H1 (cell line): ENCODE results near the gene COG3. TPM values are rescaled to one million over a fixed set of nuclear protein-coding genes. Genes with fewer than 3 reads are reported as not detected.

Experiments
- CTCF ChIA-PET: fragments of 300-600 bp; sonication (Branson Sonifier 250); formaldehyde crosslinking; loops from one replicate; lab custom pipeline; 2021; ENCODE audit not compliant: partially characterized antibody; lab: Charles Lee
- POLR2A ChIA-PET: fragments of 300-600 bp; sonication (Branson Sonifier 250); formaldehyde crosslinking; loops from one replicate; lab custom pipeline; 2021; ENCODE audit warnings: inconsistent platforms; ENCODE audit not compliant: partially characterized antibody; lab: Charles Lee
- DNase-seq, 2 experiments: peaks; one replicate each; pipeline versions ENCODE4 v3.0.0 to v3.0.0-alpha.2; 2010 to 2022; ENCODE audit warnings: low spot score in 2 of 2, low read depth in 1 of 2, mixed read lengths in 1 of 2
- FAIRE-seq: peaks from 2 replicates; lab custom pipeline; 2011; peaks lifted over from hg19 to GRCh38; lab: Jason Lieb, UNC
- H2AFZ ChIP-seq: 2 replicates; pipeline ENCODE4 v1.8.1; 2012; ENCODE audit warnings: low read length, inconsistent platforms
- H2AK5ac ChIP-seq: 2 replicates; pipeline ENCODE4 v1.6.1; 2013; ENCODE audit warnings: low read depth, low read length
- H2BK120ac ChIP-seq: replicated peaks from 2 replicates; pipeline ENCODE3; 2013; ENCODE audit warnings: low read depth, low read length, inconsistent platforms
- H2BK12ac ChIP-seq: 2 replicates; pipeline ENCODE4 v1.6.1; 2013; ENCODE audit warnings: low read depth, low read length
- H2BK15ac ChIP-seq: 2 replicates; pipeline ENCODE4 v1.6.1; 2013; ENCODE audit warnings: low read length
- H2BK20ac ChIP-seq: 2 replicates; pipeline ENCODE4 v1.6.1; 2013; ENCODE audit warnings: low read length
- H2BK5ac ChIP-seq: 2 replicates; pipeline ENCODE4 v1.6.1; 2013; ENCODE audit warnings: low read depth, low read length
- H3K14ac ChIP-seq: 2 replicates; pipeline ENCODE4 v1.6.1; 2013; ENCODE audit warnings: inconsistent platforms; ENCODE audit not compliant: insufficient read length
- H3K18ac ChIP-seq: 2 replicates; pipeline ENCODE4 v1.6.1; 2013; ENCODE audit warnings: low read length; ENCODE audit errors: extremely low read depth
- H3K23ac ChIP-seq: 2 replicates; pipeline ENCODE4 v1.6.1; 2013; ENCODE audit warnings: inconsistent platforms; ENCODE audit not compliant: insufficient read length
- H3K23me2 ChIP-seq: 2 replicates; pipeline ENCODE4 v1.6.1; 2013; ENCODE audit warnings: low read depth, low read length
- H3K27ac ChIP-seq: 2 replicates; pipeline ENCODE4 v1.6.1; 2011; ENCODE audit warnings: low read depth, low read length, inconsistent platforms
- H3K27me3 ChIP-seq, 4 experiments: replicated peaks in 1 of 4; 1 replicate in 1 of 4; 2 replicates in 3 of 4; pipeline versions ENCODE4 v1.6.1 to v1.8.1; 2011 to 2013; ENCODE audit warnings: low read length in 3 of 4, mild to moderate bottlenecking in 3 of 4, inconsistent platforms in 2 of 4, mixed read lengths in 2 of 4, moderate library complexity in 1 of 4; ENCODE audit not compliant: control insufficient read depth in 3 of 4, insufficient read depth in 3 of 4; ENCODE audit errors: extremely low read depth in 1 of 4
- H3K36me3 ChIP-seq, 4 experiments: 2 replicates each; pipeline versions ENCODE4 v1.6.1 to v1.8.1; 2011 to 2013; ENCODE audit warnings: mild to moderate bottlenecking in 4 of 4, low read length in 3 of 4, moderate library complexity in 2 of 4, control low read depth in 1 of 4, inconsistent platforms in 1 of 4; ENCODE audit not compliant: insufficient read depth in 4 of 4, control insufficient read depth in 2 of 4
- H3K4ac ChIP-seq: replicated peaks from 2 replicates; pipeline ENCODE3; 2013; ENCODE audit warnings: low read length, low read depth, mixed read lengths, inconsistent platforms; ENCODE audit not compliant: insufficient read length
- H3K4me1 ChIP-seq, 4 experiments: replicated peaks in 1 of 4; 1 replicate in 1 of 4; 2 replicates in 3 of 4; pipeline versions ENCODE4 v1.6.1 to v1.8.1; 2011 to 2013; ENCODE audit warnings: low read length in 3 of 4, inconsistent platforms in 2 of 4, mixed read lengths in 1 of 4; ENCODE audit not compliant: insufficient read depth in 4 of 4, control insufficient read depth in 3 of 4
- H3K4me2 ChIP-seq, 2 experiments: 2 replicates each; pipeline versions ENCODE4 v1.6.1 to v1.8.1; 2011 to 2013; ENCODE audit warnings: low read depth in 2 of 2, low read length in 2 of 2, control low read depth in 1 of 2, inconsistent platforms in 1 of 2, mild to moderate bottlenecking in 1 of 2; ENCODE audit not compliant: insufficient read depth in 1 of 2
- H3K4me3 ChIP-seq, 4 experiments: fragments of 200-600, 300-600 bp in 1 of 4; sonication (generic), shearing (Covaris generic), sonication (Bioruptor Twin) in 1 of 4; 2 replicates each; pipeline versions ENCODE4 v1.5.1 to v1.8.1; 2011 to 2016; ENCODE audit warnings: low read length in 4 of 4, low read depth in 3 of 4, control low read depth in 2 of 4, inconsistent platforms in 2 of 4, mild to moderate bottlenecking in 2 of 4, mixed read lengths in 1 of 4, moderate library complexity in 1 of 4; ENCODE audit not compliant: insufficient read depth in 2 of 4; ENCODE audit errors: extremely low read depth in 1 of 4
- H3K56ac ChIP-seq: replicated peaks from 2 replicates; pipeline ENCODE3; 2013; ENCODE audit warnings: low read depth, mild to moderate bottlenecking, mixed read lengths, low read length, inconsistent platforms; ENCODE audit not compliant: insufficient read length
- H3K79me1 ChIP-seq: 2 replicates; pipeline ENCODE4 v1.6.1; 2013; ENCODE audit warnings: low read depth, low read length, control low read depth
- H3K79me2 ChIP-seq, 2 experiments: 2 replicates each; pipeline versions ENCODE4 v1.6.1 to v1.8.1; 2012 to 2013; ENCODE audit warnings: low read length in 2 of 2, mild to moderate bottlenecking in 2 of 2, inconsistent platforms in 1 of 2; ENCODE audit not compliant: insufficient read depth in 2 of 2, control insufficient read depth in 1 of 2
- H3K9ac ChIP-seq, 4 experiments: replicated peaks in 1 of 4; 1 replicate in 1 of 4; 2 replicates in 3 of 4; pipeline versions ENCODE4 v1.6.1 to v1.8.1; 2011 to 2013; ENCODE audit warnings: low read depth in 3 of 4, low read length in 3 of 4, control low read depth in 2 of 4, mild to moderate bottlenecking in 2 of 4, moderate library complexity in 2 of 4, inconsistent platforms in 1 of 4; ENCODE audit errors: extremely low read depth in 1 of 4
- H3K9me3 ChIP-seq, 2 experiments: 2 replicates each; pipeline versions ENCODE4 v1.6.1 to v1.8.1; 2012 to 2013; ENCODE audit warnings: mild to moderate bottlenecking in 2 of 2, moderate library complexity in 2 of 2, control low read depth in 1 of 2, inconsistent platforms in 1 of 2, low read depth in 1 of 2, low read length in 1 of 2, mixed read lengths in 1 of 2; ENCODE audit not compliant: insufficient read depth in 2 of 2
- H4K20me1 ChIP-seq, 2 experiments: replicated peaks in 1 of 2; 2 replicates each; pipeline versions ENCODE3 to v1.8.1; 2011 to 2013; ENCODE audit warnings: inconsistent platforms in 2 of 2, low read length in 2 of 2, mild to moderate bottlenecking in 1 of 2; ENCODE audit not compliant: insufficient read depth in 2 of 2, control insufficient read depth in 1 of 2
- H4K5ac ChIP-seq: 2 replicates; pipeline ENCODE4 v1.6.1; 2013; ENCODE audit warnings: low read length, low read depth, mixed read lengths, inconsistent platforms; ENCODE audit not compliant: insufficient read length
- H4K8ac ChIP-seq: 2 replicates; pipeline ENCODE4 v1.8.0; 2013; ENCODE audit warnings: mild to moderate bottlenecking, moderate library complexity, low read length, inconsistent platforms; ENCODE audit not compliant: insufficient read depth; ENCODE audit errors: extremely low read depth
- H4K91ac ChIP-seq: replicated peaks from 2 replicates; pipeline ENCODE3; 2013; ENCODE audit warnings: low read length, mixed read lengths, inconsistent platforms; ENCODE audit not compliant: insufficient read length
- CHD1 ChIP-seq: IDR thresholded peaks from 2 replicates; pipeline ENCODE4 v1.6.1; 2012; ENCODE audit warnings: low read depth, low read length, improper control_type of control experiment
- CHD2 ChIP-seq: IDR thresholded peaks from 2 replicates; pipeline ENCODE4 v1.6.1; 2012; ENCODE audit warnings: low read length, improper control_type of control experiment
- FOSL1 ChIP-seq: IDR thresholded peaks from 2 replicates; pipeline ENCODE4 v1.6.1; 2011; ENCODE audit warnings: mild to moderate bottlenecking, low read depth, low read length, moderate library complexity; ENCODE audit not compliant: insufficient read depth
- GABPA ChIP-seq: IDR thresholded peaks from 2 replicates; pipeline ENCODE4 v1.6.1; 2011; ENCODE audit warnings: mild to moderate bottlenecking, low read length, moderate library complexity, borderline replicate concordance; ENCODE audit not compliant: insufficient read depth
- GTF2F1 ChIP-seq: IDR thresholded peaks from 2 replicates; pipeline ENCODE4 v1.6.1; 2012; ENCODE audit warnings: low read depth, low read length, improper control_type of control experiment, borderline replicate concordance
- JUND ChIP-seq: IDR thresholded peaks from 2 replicates; pipeline ENCODE4 v1.6.1; 2011; ENCODE audit warnings: mild to moderate bottlenecking, improper control_type of control experiment, low read length
- NANOG ChIP-seq: IDR thresholded peaks from 2 replicates; pipeline ENCODE4 v1.6.1; 2011; ENCODE audit warnings: low read length, low read depth, mild to moderate bottlenecking, inconsistent platforms; ENCODE audit not compliant: insufficient read depth, poor library complexity, severe bottlenecking
- NRF1 ChIP-seq: IDR thresholded peaks from 2 replicates; pipeline ENCODE4 v1.6.1; 2011; ENCODE audit warnings: mild to moderate bottlenecking, low read depth, low read length, improper control_type of control experiment
- PHF8 ChIP-seq: fragments of 200-600 bp; sonication (generic); conservative IDR thresholded peaks from 2 replicates; pipeline ENCODE4 v1.7.1; 2012; ENCODE audit warnings: low read depth, mild to moderate bottlenecking, inconsistent platforms, low read length, moderate library complexity
- POLR2A ChIP-seq, 2 experiments: IDR thresholded peaks; 1 replicate in 1 of 2; 2 replicates in 1 of 2; pipeline ENCODE4 v1.6.1; 2011; ENCODE audit warnings: low read depth in 2 of 2, low read length in 2 of 2, mild to moderate bottlenecking in 2 of 2; ENCODE audit errors: control extremely low read depth in 1 of 2
- RAD21 ChIP-seq, 2 experiments: IDR thresholded peaks in 1 of 2; conservative IDR thresholded peaks in 1 of 2; 2 replicates each; pipeline ENCODE4 v1.6.1; 2011; ENCODE audit warnings: low read depth in 2 of 2, low read length in 2 of 2, improper control_type of control experiment in 1 of 2, inconsistent platforms in 1 of 2, mild to moderate bottlenecking in 1 of 2, moderate library complexity in 1 of 2
- RFX5 ChIP-seq: IDR thresholded peaks from 2 replicates; pipeline ENCODE4 v1.6.1; 2011; ENCODE audit warnings: low read depth, low read length, improper control_type of control experiment, borderline replicate concordance
- SIRT6 ChIP-seq: IDR thresholded peaks from one replicate; pipeline ENCODE4 v1.7.1; 2012; ENCODE audit warnings: low read length, inconsistent platforms
- SIX5 ChIP-seq: IDR thresholded peaks from 2 replicates; pipeline ENCODE4 v1.6.1; 2011; ENCODE audit warnings: mild to moderate bottlenecking, low read depth, low read length
- ZNF274 ChIP-seq: IDR thresholded peaks from 2 replicates; pipeline ENCODE4 v1.7.0; 2012; ENCODE audit warnings: low read length, borderline replicate concordance; ENCODE audit errors: extremely low read depth
- polyA plus RNA-seq, 7 experiments: library from polyadenylated mRNA; depleted of rRNA in 3 of 7; stranded (reverse) in 5 of 7; unstranded in 2 of 7; fragments of >200 nt in 5 of 7; fragments of 200-250 nt in 2 of 7; gene quantifications; 1 replicate in 5 of 7; 2 replicates in 1 of 7; 4 replicates in 1 of 7; pipeline versions ENCODE4 v1.2.1 to v1.2.3, GENCODE V29; 2011 to 2013; ENCODE audit warnings: missing spikeins in 2 of 7, mixed read lengths in 2 of 7
- total RNA-seq: library from RNA; stranded (reverse); fragmentation: NEBNext Ultra II Directional; extraction: Animal tissue kit (Norgen Biotek cat#: 25700); gene quantifications from 2 replicates; pipeline ENCODE4 v1.2.1, GENCODE V29; 2021

Gene COG3
- total and polyA plus RNA-seq, 2 of the 8 experiments (the other 6 are each of a cell fraction or from before 2014, with no cell fraction given) = 12.7 to 13.5 TPM

- Histone ChIP-seq H3K36me3 (no peaks in the 10 kb centered on the region), H3K27me3 (no peaks in the 10 kb centered on the region), H2BK20ac (no peak overlapping the region), H4K20me1 (peaks cover 0 to under 1% of the 10 kb centered on the region in 2 experiments), H3K27ac (no peak overlapping the region), H2AK5ac (no peak overlapping the region), H2BK12ac (no peak overlapping the region), H3K56ac (no peak overlapping the region), H3K79me1 (no peaks in the 10 kb centered on the region), H3K23ac (no peak overlapping the region), H3K79me2 (no peaks in the 10 kb centered on the region), H3K18ac (no peak overlapping the region), H4K5ac (no peak overlapping the region), H4K91ac (no peak overlapping the region), H3K4me3 (no peak overlapping the region), H3K9ac (no peak overlapping the region), H3K4me2 (no peak overlapping the region), H2BK120ac (no peak overlapping the region), H2BK5ac (no peak overlapping the region), H2AFZ (no peak overlapping the region), H3K4ac (no peak overlapping the region), H2BK15ac (no peak overlapping the region), H3K23me2 (no peaks in the 10 kb centered on the region), H4K8ac (no peak overlapping the region), H3K4me1 (peaks cover 0 to 3% (median 1%) of the 10 kb centered on the region in 4 experiments; a peak in 1 of 7 replicates), H3K14ac (no peak overlapping the region), H3K9me3 (peaks cover 10 to 12% of the 10 kb centered on the region in 2 experiments; a peak in 3 of 4 replicates)
- FAIRE-seq (no peak), DNase-seq (no peak)
- no peak for TF ChIP-seq GTF2F1
- TF ChIP-seq RFX5 = no peak
- TF ChIP-seq NANOG = no peak
- TF ChIP-seq POLR2A (IDR thresholded peaks at IDR 0.05; ENCODE audit: control extremely low read depth in 1 of 2, low read depth in 2 of 2, low read length in 2 of 2) = no peak
- no peak for TF ChIP-seq FOSL1
- no peak for TF ChIP-seq CHD1
- no peak for TF ChIP-seq JUND
- no peak for TF ChIP-seq SIX5
- TF ChIP-seq NRF1 = no peak
- no peak for TF ChIP-seq CHD2
- no peak for TF ChIP-seq ZNF274
- no peak for TF ChIP-seq GABPA
- no peak for TF ChIP-seq RAD21 (IDR thresholded peaks at IDR 0.05 in 1 of 2, conservative IDR thresholded peaks at IDR 0.05 in 1 of 2; ENCODE audit: low read depth in 2 of 2, low read length in 2 of 2)
- no peak for TF ChIP-seq PHF8
- TF ChIP-seq SIRT6 = no peak
- CTCF ChIA-PET = no interaction called here
- POLR2A ChIA-PET = no interaction called here
These were observed 100.6 kb downstream of the COG3 start for GRCh38 chr13:45565331-45565730.
